Glomerular visceral epithelial cell (primary cell): Measurements from ENCODE around the gene SLC41A1.
A peak's percentile ranks its signal among the peaks of the same experiment; 100 is the strongest.

Source experiments
- DNase-seq: peaks from one replicate; pipeline ENCODE4 v3.0.0-alpha.2; 2016; ENCODE audit errors: extremely low spot score

SLC41A1 gene

DNA sequence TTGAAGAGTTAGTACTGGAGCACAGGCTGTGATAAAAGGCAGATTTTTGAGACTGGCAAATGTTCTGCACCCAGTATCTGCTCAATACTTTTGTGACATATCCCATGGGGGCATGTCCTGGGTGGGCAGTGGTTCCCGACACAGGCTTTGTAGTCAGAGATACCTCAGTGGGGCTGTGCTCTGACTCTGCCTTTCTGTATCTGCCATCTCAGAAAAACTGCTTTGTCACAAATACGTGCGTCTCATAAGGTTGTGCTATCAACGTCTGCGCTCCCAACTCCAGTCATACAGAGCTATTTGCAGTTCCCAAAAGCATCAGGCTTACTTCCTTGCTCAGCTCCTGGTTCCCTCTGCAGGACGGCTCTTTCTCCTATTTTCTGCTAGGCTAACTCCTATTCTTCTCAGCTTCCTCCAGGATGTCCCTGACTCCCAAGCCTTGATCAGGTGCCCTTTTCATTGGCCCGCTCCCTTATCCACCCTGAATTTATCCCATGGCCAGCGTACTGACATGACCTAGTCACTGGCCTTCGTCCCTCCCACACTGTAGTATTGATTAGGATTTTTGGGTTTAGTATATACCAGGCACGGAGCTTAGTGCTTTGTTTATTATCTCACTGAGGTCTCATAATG, 25.6 kb downstream of the SLC41A1 start:
- no peak for DNase-seq

DNA sequence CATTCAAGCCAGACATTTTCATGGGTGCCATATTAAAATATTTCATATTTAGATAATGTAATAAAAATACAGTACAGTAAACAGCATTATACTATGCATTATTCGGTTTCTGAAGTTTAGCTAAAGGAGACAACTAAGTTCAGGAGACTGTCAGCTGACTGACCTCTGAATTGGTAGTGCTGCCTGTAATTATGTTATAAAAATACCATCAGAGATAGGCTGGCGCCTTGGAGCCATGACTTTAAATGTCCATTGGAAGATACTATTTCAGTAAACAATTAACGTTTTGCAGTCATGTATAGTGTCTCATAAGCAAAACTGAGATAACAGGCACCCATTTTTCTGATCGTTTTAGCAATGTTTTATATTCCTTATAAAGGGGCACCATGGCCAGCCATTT, 26.4 kb downstream of the SLC41A1 start:
- DNase-seq, result no peak

DNA sequence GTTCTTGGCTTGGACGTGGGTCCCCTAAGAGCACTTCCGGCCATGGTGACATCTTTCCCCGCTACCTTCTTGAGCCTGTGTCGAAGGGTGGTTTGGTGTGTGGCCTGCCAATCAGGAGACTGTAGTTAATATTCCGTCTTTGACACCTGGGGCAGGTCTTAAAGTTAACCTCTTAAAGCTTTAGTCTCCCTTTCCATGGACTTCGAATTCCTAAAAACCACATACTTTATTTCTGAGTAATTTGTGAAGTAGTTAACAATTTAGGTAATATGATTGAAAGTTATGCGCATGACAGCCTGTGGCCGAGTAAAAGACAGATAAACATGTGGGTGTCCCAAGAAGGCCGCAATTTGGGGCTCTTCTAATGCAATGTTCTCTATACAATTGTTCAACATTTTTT, 27.6 kb downstream of the SLC41A1 start:
- DNase-seq, result no peak

DNA sequence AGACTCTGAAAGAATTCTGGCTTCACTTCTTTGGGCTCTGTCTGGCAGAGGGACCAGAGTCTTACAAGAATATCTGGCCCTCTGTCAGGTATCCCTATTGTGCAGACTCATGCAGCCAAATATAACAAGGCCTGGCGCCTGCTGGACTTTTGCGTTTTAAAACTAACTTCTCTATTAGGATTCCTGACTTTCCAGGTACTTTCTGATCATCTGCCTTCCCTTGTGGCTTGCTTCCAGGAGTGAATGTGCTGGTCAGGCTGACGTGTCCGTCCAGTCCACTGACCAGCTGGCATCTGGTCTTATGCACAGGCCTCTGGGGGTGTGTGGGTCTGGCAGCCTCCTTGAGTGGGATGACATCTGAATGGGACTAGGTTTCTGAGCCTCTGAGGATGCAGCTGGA, 29.1 kb downstream of the SLC41A1 start:
- DNase-seq, result peak; percentile 89

DNA sequence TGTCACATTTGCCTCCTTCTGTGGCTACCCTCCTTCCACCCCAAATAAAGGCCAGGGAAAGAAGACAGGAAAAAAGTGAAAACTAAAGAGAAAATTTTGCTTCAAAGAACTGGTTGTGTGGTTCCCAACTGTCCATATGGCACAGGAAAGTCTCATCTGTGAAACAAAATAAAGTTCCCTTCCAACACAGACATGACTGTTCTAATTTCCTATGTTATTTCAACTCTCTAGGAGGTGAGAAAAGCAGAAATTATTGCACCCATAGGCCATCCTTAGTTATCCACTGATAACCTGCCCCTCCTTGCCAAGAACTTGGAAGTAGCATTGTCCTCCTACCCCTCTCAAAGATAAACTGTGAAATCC, 29.6 kb downstream of the SLC41A1 start:
- no peak for DNase-seq

DNA sequence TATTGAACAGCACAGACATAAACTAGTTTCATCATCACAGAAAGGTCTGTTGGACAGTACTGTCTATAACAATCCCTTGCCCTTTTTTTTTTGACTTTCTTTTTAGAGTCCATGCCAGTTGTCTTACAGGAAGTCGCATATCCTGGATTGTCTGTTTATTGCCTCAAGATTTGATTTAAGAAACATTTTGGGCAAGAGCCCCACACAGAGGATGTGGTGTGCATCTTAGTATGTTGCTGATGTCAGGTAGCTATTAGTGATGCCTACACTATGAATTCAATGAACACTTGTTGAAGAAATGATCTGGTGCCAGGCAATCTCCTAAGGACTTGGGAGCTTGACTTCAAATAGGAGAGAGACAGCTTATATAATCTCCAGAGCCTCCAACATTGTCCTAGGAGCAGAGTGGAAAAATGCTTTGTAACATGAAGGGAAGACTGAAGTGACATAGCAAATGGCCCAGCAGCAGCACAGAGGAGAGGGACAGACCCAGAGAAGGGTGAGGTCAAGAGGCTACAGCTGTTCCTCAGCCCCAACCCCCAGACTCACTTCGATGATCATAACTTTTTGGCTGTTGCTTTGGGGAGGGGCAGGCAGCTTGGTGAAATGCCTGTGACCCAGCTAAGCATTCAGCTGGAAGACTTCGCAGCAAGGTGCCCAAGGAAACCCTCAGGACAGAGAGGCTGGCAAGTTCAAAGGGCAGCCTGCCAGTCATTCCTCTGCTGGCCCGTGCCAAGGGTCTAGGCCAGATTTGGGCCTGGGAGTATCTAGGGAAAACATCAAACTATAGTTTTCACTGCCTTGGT, 30.2 kb downstream of the SLC41A1 start:
- peak; percentile 15 for DNase-seq

DNA sequence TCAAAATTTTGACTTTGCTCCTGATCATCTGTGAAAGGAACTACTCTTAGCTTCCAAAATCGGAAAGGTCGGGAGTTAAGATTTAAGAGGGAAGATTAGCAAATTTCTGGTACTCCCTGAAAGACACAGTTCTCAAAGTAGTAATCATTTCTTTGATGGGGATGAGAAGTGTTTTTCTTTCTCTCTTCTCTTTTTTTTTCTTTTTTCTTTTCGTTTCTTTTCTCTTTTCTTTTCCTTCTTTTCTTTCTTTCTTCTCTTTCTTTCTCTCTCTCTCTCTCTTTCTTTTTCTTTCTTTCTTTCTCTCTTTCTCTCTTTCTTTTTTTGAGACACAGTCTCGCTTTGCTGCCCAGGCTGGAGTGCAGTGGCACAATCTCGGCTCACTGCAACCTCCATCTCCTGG, 32.7 kb downstream of the SLC41A1 start:
- DNase-seq, result no peak

DNA sequence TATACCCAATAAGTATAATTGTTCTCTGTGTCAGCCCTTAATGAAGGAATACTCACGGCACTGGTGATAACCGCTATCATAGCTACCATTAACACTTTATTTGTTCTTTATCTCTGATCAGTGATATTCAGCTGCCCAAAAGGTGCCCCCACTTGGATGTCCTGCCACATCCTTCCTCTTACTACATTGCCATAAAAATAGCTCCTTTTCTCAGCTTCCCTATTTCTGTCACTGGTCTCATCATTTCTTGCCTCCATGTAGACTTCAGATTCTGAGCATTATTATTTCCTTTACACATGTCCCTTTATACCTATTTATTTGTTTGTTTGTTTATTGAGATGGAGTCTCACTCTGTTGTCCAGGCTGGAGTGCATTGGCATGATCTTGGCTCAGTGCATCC, 35.0 kb downstream of the SLC41A1 start:
- DNase-seq, result no peak

DNA sequence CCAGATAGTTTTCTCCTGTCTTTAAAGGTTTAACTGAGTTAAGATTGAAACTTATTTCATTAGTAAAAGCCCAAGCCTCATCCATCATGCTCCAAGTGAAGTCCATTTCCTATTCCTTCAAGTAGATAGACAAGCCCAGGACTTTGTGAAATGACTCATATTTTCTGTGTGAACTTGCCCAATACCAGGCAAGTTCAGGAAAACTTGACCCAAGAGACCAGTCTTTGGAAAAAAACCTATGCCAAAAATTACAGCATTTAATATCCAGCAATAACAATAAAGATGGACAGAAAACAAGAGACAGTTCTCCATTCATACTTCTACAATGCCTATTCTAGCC, 37.3 kb downstream of the SLC41A1 start:
- peak; percentile 24 for DNase-seq

DNA sequence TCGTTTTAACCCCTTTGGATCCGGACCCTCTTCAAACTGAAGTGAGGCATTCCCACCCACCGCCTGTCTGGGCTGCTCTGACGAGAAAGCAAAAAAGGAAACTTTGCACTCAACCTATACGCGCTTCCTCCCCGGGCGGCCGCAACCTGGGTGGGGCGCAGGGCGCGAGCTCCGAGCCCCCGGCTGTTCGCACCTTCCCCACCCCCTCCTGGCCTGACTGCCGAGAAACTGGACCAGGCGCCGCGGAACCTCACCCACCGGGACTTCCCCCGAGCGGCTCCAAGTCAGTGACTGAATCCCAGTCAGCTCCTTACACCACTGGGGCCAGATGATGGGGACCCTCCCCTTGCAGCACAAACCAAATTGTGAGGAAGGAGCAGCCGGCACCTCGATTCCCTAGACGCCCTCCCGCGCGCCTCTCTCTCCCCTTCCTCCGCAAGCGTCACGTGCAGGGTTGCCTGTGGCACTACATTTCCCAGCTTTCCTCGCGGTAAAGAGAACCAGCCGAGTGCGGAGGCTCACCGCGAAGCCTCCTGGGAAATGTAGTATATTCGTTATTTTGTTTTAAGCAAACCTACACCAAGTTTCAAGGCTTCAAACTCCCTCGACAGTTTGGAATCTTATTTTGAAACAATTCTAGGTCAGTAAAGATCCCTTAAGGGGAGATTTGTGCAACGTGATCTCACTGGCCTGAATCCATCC, 37.8 kb downstream of the SLC41A1 start, which contains the start of gene RAB29:
TSS of gene RAB29 (minus strand) at position 468 of the 702 bp plus-strand sequence. CDS start 526 bp downstream, outside the sequence.
- DNase-seq, result peak; percentile 72

DNA sequence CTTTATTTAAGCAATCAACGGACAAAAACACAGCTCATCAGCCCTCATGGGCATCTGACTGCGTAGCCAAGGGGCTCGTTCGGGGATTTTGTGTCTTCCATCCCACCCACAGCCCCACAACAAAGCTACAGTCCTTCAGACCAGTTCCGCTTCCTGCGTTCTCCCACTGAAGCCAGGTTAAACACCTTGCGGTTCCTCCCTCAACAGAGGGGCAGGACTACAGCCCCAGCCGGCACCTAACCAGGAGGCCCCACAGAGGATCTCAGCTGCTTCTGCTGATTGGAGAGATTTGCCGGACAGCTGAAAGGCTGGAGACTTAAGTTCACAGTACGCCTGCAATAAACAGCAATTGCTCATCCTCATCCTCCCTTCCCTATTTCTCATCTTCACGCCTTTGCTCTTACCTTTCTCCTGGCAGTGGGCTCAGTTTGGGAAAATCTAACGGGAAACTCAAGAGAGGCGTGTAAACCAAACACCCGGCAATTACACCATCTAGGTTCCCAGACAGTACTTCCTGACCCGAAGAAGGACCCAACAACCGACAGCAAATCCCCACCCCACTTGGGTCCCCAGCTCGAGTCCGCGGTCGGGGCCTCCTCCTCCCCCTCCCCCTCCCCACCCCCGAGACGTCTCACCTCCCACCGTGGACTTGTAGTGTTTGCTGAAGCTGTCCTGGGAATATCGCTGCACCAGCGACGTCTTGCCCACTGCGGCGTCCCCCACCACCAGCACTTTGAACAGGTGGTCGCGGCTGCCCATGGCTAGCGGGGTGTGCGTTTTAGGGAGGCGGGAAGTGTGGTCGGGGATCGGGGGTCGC, 38.6 kb downstream of the SLC41A1 start:
- peak; percentile 38 for DNase-seq

DNA sequence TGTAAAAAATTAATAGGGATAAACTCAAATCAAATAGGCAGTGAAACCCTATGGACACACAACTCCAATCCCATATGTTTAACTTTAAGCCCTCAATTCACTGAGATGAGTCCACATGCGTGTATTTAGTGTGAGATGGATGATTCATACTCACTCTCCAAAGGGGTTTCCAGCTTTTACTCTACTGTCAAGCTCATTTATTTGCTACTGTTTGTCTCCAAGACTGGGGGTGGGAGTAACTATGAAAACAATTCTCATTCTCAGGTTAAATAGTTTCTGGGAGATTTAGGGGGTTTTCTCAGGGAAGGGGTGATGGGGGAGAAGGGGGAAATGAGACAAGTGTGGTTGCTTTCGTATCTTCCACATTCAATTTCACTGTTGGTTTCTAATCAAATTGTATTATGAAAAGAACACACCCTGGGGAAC, 40.4 kb downstream of the SLC41A1 start:
- no peak for DNase-seq

DNA sequence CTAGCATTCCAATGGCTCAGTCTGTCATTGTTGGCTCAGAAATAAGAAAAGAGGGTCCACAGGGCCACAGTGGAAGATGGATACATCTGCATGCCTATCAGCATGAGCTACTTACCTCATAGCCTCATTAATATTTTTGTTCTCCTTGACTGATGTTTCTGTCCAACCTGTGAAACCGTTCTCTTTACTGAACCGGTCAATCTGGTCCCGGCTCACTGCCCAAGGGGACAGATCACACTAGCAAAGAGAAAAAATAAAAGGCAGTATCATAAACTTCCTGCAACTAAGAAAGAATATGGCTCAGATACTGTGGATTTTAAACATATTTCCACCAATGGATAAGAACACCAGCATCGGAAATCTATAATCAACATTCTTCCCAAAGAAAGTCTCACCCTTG, 42.4 kb downstream of the SLC41A1 start:
- DNase-seq, result no peak

DNA sequence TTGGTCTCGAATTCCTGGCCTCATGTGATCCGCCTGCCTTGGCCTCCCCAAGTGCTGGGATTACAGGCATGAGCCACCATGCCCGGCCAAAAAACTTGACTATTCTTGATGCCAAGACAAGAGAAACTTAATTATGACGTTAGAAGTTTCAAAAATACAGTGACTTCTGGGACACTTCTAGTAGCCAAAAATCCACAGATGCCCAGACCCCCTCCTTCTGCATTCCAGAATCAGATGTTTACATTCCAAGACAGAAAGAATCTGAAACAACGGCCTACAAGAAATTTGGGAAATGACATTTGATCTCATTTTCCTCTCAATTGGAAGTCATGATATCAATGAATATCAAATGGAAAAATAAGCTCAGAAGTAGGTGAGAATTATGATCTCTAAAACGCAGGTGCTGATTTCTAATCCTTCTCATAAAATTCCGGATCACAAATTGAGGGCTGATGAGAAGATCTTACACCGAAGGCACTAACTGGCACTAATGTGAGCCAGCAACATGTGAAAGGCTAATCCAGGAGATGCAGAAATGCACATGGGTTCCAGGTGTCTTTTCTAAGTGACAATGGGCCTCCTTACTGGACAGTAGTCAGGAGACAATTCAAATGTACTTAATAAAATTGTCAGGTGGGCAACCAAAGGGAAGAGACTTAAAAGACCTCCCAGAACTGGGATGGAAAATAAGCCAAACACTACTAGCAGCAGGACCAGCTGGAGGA, 43.2 kb downstream of the SLC41A1 start:
- no peak for DNase-seq

DNA sequence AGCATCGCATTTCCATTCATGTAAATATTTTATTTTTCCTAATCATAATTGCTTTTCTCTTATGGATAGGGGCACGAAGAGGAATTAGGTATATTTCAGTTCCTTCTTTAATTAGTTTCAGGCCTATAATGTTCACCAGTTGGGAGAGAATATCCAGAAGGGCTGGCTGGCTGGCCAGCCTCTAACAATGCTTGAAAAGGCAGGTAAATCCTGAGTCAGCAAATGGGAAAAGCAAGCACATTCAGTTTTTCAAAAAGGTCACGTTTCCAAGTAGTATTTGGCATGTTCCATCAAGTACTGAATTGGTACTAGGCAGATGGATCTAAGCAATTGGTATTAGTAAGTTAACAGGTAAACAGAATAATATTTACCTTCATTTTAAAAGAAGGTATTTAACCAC, 45.8 kb downstream of the SLC41A1 start:
- no peak for DNase-seq

DNA sequence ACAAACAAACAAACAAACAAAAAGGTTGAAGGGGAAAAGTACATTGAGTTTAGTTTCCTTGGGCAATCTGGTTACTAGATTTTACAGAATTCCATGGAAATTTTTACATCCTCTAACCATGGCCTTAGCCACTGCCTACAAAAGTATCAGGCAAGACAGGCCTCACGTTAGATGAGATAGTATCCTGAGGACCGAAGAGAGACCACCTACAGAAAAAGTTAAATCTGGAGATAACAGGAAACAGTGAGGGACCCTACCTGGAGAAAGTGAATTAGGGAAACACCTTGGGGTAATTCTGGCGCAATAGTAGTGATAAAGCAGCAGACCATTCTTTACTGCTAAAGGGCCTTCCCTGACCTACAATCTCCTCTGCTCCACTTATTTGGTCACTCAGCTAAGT, 46.4 kb downstream of the SLC41A1 start:
- DNase-seq, result no peak

DNA sequence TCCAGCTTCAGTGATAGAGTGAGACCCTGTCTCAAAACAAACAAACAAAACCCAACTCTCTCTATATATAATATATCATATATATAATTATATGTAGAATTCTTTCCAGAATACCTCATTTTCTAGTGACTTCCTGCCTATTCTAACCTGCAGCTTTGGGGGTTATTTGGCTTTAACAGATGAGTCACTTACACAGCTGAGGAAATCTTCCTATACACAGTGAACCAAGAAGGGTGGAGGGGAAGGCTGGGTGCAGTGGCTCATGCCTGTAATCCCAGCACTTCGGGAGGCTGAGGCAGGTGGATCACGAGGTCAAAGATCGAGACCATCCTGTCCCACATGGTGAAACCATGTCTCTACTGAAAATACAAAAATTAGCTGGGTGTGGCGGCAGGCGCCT, 47.0 kb downstream of the SLC41A1 start:
- DNase-seq, result peak; percentile 52

DNA sequence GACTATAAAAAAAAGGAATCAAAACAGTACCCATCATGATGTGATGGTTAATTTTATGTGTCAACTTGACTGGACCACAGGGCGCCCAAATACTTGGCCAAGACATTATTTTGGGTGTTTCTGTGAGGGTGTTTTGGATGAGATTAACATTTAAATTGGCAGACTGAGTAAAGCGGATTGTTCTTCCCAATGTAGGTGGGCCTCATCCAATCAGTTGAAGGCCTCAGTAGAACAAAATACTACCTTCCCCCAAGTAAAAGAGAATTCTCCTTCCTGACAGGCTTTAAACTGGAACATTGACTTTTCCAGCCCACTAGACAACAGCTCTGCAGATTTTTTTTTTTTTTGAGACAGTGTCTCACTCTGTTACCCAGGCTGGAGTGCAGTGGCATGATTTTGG, 48.4 kb downstream of the SLC41A1 start:
- DNase-seq, result no peak

DNA sequence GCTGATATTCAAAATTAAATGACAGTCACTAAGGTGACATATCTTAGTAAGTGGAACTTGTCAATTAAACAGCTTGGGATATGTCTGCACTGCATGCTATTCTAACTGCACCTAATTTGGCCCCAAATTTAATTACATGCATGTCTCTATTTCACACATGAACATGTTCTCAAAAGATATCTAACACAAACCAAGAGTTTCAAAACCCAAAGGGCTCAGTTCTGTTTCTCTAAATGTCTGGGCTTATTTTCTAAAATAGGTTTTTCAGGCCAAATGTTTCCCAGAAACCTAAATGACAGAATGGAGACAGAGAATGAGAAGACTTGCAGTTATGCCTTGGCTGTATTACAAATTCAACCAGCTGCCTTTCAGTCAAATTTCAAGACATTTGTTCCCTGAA, 49.0 kb downstream of the SLC41A1 start:
- no peak for DNase-seq

DNA sequence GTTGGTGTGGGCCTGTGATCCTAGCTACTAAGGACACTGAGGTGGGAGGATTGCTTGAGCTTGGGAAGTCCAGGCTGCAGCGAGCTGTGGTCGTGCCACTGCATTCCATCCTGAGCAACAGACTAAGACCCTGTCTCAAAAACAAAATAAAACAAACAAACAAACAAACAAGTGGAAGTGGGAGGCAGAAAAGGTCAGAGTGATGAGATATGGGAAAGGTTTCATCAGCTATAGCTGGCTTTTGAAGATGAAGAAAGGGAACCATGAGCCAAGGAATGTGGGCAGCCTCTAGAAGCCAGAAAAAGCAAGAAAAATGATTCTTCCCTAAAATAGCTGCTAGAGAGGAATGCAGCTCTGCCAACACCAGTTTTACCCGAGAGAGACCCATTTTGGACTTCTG, 52.4 kb downstream of the SLC41A1 start:
- DNase-seq, result no peak

DNA sequence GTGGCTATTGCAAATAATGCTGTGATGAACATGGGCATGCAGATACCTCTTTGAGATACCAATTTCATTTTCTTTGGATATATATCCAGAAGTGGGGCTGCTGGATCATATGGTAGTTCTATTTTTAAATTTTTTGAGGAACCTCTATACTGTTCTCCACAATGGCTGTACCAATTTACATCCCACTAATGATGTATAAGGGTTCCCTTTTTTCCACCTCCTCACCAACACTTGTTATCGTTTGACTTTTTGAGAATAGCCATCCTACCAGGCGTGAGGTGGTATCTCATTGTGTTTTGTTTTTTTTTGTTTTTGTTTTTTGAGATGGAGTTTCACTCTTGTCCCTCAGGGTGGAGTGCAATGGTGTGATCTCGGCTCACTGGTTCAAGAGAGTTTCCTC, 56.4 kb downstream of the SLC41A1 start:
- DNase-seq, result no peak
